ENCODE results near the gene PALM.

DNA sequence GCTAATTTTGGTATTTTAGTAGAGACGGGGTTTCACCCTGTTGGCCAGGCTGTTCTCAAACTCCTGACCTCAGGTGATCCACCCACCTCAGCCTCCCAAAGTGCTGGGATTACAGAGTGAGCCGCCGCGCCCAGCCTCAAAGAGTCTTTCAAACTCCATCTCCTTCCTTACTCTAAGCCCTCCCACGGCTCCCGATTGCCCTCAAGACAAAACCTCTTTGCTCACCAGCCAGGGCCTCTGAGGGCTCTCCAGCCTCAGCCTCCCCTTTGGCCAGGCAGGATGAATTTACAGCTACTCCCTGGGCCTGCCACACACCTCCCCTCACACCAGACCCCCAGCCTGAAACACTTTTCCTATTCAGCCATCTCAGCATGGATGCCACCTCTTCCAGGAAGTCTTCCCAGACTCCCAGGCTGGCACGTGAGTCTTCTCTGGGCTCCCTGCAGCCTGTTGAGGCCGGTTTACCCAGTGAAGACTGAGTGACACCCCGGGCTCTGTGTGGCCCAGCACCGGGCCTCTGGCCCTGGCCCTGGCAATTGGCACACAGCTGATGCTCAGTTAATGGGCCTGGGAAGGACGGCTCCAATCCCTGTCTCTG lies 21.1 kb upstream of the PALM start:
- TF ChIP-seq EZH2 (IDR thresholded peaks at IDR 0.05; ENCODE audit: low read length) = no peak
- TF ChIP-seq, protein P1, sequence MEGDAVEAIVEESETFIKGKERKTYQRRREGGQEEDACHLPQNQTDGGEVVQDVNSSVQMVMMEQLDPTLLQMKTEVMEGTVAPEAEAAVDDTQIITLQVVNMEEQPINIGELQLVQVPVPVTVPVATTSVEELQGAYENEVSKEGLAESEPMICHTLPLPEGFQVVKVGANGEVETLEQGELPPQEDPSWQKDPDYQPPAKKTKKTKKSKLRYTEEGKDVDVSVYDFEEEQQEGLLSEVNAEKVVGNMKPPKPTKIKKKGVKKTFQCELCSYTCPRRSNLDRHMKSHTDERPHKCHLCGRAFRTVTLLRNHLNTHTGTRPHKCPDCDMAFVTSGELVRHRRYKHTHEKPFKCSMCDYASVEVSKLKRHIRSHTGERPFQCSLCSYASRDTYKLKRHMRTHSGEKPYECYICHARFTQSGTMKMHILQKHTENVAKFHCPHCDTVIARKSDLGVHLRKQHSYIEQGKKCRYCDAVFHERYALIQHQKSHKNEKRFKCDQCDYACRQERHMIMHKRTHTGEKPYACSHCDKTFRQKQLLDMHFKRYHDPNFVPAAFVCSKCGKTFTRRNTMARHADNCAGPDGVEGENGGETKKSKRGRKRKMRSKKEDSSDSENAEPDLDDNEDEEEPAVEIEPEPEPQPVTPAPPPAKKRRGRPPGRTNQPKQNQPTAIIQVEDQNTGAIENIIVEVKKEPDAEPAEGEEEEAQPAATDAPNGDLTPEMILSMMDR (optimal IDR thresholded peaks at IDR 0.05 in 1 of 3, IDR thresholded peaks at IDR 0.05 in 1 of 3, conservative IDR thresholded peaks at IDR 0.05 in 1 of 3; ENCODE audit: extremely low read depth in 1 of 3, insufficient read depth in 2 of 3, low read length in 3 of 3) = no peak
